Activated T-cell treated with anti-CD3 and anti-CD28 coated beads, Interleukin-2, amount 50 U/mL, for 1 hour (primary cell): ENCODE results near the gene ANKRD18B.
"Not testable (repeated sequence)": the region's sequence is repeated elsewhere in the genome, so short reads cannot be mapped to it uniquely, and the experiment has no call there.

Source experiments
- DNase-seq: peaks from one replicate; pipeline ENCODE4 v3.0.0-alpha.2; 2020

ANKRD18B gene

DNA sequence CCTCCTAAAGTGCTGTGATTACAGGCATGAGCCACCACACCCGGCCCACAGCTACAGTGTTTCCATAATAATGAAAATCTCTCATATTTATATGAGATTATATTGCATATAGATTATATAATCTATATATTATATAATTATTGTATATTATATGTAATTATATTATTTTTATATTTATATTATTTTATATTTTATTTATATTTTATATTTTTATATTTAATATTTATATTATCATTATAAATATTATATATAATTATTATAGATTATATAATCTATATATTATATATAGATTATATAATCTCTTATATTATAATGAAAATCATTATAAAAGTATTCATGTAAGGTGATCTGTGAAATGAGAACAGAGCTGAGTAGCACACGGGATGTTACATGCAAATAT lies 11.5 kb downstream of the ANKRD18B start:
- DNase-seq = no peak

DNA sequence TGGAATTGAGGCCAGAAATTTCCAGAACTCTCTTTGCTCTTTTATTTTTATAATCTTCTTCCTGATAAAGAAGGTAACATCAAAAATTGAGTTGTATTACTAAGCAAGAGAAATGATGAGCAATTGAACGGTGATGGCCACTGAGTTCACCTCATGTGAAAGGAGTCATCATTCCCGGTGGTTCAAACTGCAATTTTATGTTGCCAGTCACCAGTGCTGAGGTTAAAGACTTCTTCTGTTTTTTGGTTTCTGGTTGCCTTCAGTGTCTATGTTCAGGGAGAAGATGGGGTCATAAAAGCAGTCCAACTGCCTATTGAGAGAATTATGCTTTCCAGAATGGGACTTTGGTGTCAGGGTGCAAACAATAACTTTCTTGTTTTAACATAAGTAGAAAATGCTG lies 19.4 kb downstream of the ANKRD18B start:
- not testable (repeated sequence) for DNase-seq

- DNase-seq = not testable (repeated sequence)
Observed at GRCh38 chr9:33545715-33546114, 21.7 kb downstream of the ANKRD18B start.

GRCh38 chr9:33548816-33549215 lies 24.8 kb downstream of the ANKRD18B start:
- not testable (repeated sequence) for DNase-seq

GRCh38 chr9:33549418-33549817 lies 25.4 kb downstream of the ANKRD18B start:
- not testable (repeated sequence) for DNase-seq

GRCh38 chr9:33551183-33551582 lies 27.1 kb downstream of the ANKRD18B start:
- DNase-seq = not testable (repeated sequence)

DNA sequence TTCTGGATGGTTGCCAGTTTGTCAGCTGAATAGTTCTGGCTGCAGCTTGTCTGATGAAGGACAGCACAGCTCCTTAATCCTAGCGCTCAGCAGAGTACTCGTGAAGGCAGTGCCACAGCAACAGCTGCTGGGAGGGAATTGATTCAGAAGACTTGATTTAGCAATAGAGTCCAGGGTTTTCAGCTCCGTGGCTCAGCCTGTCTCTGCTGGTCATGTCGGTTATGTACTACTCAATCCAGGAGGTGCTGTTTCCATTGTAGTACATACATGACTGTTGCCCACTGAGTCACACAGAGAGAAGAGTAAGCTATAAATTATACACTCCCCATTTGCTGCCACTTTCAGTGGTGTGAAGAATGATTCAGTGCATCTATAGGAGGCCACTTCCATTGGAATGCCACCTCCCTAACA lies 28.3 kb downstream of the ANKRD18B start:
- DNase-seq = not testable (repeated sequence)

DNA sequence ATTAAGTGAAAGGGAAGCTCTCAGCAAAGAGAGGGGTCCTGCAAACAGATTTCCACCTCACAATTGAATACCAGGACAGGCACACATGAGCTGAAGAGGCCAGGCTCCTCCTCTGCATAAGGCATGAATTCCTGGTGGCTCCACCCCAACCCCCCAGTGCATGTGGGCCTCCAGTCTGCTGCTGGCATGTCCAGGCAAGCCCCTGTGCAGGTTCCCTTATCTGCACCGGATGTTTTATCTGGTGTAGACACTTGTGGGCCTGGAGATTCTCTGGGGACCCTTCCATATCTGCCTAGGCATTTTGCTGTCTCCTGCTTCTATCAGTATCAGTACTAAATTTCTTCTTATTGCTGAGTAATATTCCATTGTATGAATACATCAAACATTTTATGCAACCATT lies 36.2 kb downstream of the ANKRD18B start:
- not testable (repeated sequence) for DNase-seq

- not testable (repeated sequence) for DNase-seq
Observed at GRCh38 chr9:33562196-33562595, 38.1 kb downstream of the ANKRD18B start.

DNA sequence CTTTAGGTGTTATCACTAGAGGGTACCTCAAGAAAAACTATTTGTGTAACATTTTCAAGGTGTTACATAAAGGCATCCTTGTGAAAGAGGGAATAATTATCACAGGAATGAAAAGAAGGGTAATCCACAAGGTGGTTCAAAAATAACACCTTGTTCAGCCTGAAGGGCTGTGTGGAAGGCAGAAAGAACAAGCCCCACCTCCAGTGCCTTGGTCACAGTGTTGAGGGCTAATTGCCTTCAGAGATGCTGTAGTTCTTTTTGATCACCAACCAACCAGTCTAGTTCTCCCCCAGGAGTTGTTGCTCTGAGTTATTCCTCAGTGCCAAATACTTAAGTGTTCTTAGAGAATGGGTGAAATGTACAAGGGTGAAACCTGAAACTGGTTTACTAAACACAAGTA lies 43.7 kb downstream of the ANKRD18B start:
- not testable (repeated sequence) for DNase-seq

GRCh38 chr9:33577786-33578185 lies 53.7 kb downstream of the ANKRD18B start:
- DNase-seq = not testable (repeated sequence)

GRCh38 chr9:33579996-33580395 lies 55.9 kb downstream of the ANKRD18B start:
- DNase-seq = not testable (repeated sequence)

GRCh38 chr9:33582686-33583085 lies 58.6 kb downstream of the ANKRD18B start:
- not testable (repeated sequence) for DNase-seq

DNA sequence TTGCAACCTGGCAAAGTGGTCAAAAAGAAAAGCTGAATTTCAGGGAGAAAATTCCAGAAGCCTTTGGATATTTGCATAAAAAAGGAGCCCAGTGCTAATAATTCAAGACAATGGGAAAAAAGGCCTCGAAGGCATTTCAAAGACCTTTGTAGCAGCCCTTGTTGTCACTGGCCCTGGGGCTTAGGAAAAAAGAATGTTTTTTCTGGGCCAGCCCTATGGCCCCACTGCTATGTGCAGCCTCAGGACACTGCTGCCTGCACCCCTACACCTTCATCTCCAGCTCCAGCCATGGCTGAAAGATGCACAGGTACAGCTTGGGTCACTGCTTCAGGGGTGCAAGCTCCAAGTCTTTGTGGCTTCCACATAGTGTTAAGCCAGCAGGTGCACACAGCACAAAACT lies 62.1 kb downstream of the ANKRD18B start:
- not testable (repeated sequence) for DNase-seq

DNA sequence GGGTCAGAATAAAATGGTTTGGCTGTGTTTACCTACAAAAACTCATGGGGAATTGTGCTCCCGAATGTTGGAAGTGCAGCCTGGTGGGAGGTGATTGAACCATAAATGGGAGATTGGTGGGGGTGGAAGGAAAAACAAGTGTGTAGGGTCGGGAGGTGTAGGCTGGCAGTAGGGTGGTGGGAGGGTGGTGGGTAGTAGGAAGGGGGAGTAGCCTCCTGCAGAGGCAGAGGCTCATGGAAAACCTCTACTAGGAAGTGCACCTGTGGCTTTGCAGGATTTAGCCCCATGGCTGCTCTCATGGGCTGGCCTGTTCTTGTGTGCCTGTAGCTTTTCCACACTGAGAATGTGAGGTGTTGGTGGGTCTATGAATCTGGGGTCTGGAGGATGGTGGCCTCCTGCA lies 63.7 kb downstream of the ANKRD18B start:
- not testable (repeated sequence) for DNase-seq

DNA sequence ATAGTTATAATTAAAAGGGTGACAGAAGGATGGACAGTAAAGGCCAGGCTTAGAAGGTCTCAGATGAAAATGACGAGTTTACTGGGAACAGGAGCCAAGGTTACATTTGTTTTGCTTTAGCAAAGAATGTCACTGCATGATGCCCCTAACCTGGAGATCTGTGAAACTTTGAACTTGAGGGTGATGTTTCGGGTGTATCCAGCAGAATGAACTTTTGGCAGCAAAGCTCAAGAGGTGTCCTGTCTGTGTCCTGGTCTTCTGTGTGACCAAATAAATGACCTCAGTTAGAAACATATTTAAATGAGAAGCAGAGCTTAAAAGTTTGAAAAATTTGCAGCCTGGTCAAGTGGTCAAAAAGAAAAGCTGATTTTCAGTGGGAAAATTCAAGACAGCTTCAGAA lies 64.8 kb downstream of the ANKRD18B start:
- DNase-seq = not testable (repeated sequence)

DNA sequence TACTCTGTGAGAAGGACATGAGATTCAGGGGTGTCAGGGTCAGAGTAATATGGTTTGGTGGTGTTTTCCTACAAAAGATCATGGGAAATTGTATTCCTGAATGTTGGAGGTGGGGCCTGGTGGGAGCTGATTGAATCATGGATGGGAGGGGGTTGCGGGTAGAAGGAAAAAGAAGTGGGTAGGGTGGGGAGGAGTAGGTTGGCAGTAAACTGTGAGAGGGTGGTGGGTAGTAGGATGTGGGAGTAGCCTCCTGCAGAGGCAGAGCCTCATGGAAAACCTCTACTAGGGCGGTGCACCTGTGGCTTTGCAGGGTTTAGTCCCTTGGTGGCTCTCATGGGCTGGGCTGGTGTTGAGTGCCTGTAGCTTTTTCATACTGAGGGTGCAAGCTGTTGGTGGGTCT lies 66.8 kb downstream of the ANKRD18B start:
- DNase-seq = not testable (repeated sequence)

- not testable (repeated sequence) for DNase-seq
Observed at GRCh38 chr9:33596974-33597373, 72.9 kb downstream of the ANKRD18B start.

- DNase-seq = not testable (repeated sequence)
Observed at GRCh38 chr9:33597386-33597785, 73.3 kb downstream of the ANKRD18B start.

DNA sequence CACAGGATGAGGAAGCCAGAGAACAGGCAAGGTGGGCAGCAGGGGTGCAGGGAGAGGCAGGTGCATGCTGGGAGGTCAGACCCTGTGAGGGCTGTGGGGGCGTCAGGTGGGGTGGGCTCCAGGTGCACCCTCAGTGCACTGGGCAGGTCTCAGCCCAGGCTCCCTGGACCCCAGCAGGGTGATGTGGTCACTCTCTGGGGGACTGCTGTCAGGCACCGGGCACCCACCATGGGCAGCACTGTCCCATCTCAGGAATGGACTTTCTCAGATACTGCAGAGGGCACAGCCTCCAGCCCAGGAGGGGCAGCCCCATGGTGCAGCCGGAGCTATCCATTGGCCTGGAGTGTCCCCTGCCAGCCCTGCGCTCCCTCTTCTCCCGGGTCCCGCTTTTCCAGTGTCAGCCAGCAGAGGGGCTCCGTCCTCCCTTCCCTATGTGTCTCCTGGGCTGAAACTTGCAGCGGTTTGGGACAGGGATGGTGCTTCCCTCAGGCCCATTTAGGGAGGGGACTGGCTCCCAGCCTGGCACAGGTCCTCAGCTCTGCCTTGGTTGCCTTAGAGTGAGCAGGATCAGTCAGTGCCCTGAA lies 74.8 kb downstream of the ANKRD18B start:
- not testable (repeated sequence) for DNase-seq

GRCh38 chr9:33600911-33601310 lies 76.9 kb downstream of the ANKRD18B start:
- DNase-seq = not testable (repeated sequence)

DNA sequence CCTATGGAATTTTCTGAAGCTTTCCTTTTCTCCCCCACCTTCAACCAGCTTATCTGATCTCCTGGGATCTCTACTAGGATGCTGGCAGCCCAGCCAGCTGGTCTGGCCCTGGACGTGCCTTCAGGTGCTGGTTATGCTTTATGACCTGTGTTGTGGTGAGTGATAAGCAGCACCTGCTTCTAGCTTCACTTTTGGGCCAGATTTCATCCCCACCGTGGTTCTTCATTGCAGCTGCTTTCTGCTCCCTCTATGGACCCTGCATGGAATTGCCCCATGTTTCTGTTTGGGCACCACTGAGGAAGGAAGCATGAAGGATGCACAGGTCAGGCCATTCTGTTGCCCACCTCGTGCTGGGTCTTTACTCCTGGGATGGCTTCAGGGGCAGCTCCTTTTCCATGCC lies 80.2 kb downstream of the ANKRD18B start:
- not testable (repeated sequence) for DNase-seq

GRCh38 chr9:33604936-33605335 lies 80.9 kb downstream of the ANKRD18B start:
- not testable (repeated sequence) for DNase-seq

- no peak for DNase-seq
Observed at GRCh38 chr9:33611358-33611757, 87.3 kb downstream of the ANKRD18B start.

DNA sequence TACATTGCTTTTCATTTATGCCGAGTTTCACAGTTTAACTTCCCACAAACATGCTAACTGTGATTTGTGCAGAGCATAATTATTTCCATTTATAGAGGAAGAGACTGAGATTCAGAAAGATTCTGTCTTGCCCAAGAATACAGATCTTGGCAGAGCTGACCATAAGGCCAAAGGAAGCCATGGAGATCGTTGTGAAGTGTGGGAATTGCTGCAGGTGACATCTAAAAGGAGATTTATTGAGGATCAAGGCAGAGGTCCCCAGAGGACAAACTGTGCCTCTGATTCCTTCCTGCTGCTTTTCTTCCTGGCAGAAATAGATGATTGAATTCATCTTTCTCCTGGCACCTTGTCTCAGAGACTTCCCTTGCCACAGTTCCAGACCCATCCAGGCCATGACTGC lies 88.4 kb downstream of the ANKRD18B start:
- not testable (repeated sequence) for DNase-seq
